Liver (tissue), 3 donors: ENCODE results near the gene FAM120C.

Source experiments
- ATF3 ChIP-seq: IDR thresholded peaks from 2 replicates; pipeline ENCODE4 v1.6.1; 2016; ENCODE audit warnings: antibody characterized with exemption
- CTCF ChIP-seq: fragments of 150-350 bp; IDR thresholded peaks from 2 replicates; pipeline ENCODE4 v1.5.1; 2017; ENCODE audit warnings: improper control_type of control experiment, low read depth, low read length; ENCODE audit not compliant: missing input control
- GABPA ChIP-seq, 2 donors: IDR thresholded peaks in 1 of 2; conservative IDR thresholded peaks in 1 of 2; 2 replicates each; pipeline ENCODE4 v1.6.1; 2016; ENCODE audit warnings: antibody characterized with exemption in 2 of 2, mild to moderate bottlenecking in 1 of 2, moderate library complexity in 1 of 2
- REST ChIP-seq: IDR thresholded peaks from 2 replicates; pipeline ENCODE4 v1.6.1; 2016; ENCODE audit warnings: antibody characterized with exemption, mild to moderate bottlenecking
- SP1 ChIP-seq: IDR thresholded peaks from 2 replicates; pipeline ENCODE4 v1.6.1; 2018; ENCODE audit warnings: antibody characterized with exemption, mild to moderate bottlenecking
- YY1 ChIP-seq: IDR thresholded peaks from 2 replicates; pipeline ENCODE4 v1.6.1; 2016; ENCODE audit warnings: antibody characterized with exemption, mild to moderate bottlenecking
- ZBTB33 ChIP-seq: IDR thresholded peaks from 2 replicates; pipeline ENCODE4 v1.6.1; 2016; ENCODE audit warnings: antibody characterized with exemption
- donor health status: healthy.
- donor health status: healthy.

- TF ChIP-seq CTCF (no peak), SP1 (no peak), ATF3 (no peak), REST (no peak), GABPA (IDR thresholded peaks at IDR 0.05 in 1 of 2, conservative IDR thresholded peaks at IDR 0.05 in 1 of 2) (no peak), ZBTB33 (no peak), YY1 (no peak)
Measured at GRCh38 chrX:54193085-54193821, 10.2 kb upstream of the FAM120C start.
